Panc1 (cell line): Measurements from ENCODE around the gene POU4F3.

Experiments used
- CTCF ChIP-seq: fragments of 450-650 bp; IDR thresholded peaks from 2 replicates; pipeline ENCODE4 v1.5.1; 2017; ENCODE audit warnings: mild to moderate bottlenecking
- POLR2AphosphoS5 ChIP-seq: IDR thresholded peaks from 2 replicates; pipeline ENCODE4 v1.6.1; 2012; ENCODE audit warnings: mild to moderate bottlenecking, low read depth, low read length, moderate library complexity
- REST ChIP-seq, 2 experiments: IDR thresholded peaks; 2 replicates each; pipeline ENCODE4 v1.6.1; 2011 to 2012; ENCODE audit warnings: low read depth in 2 of 2, control low read depth in 1 of 2, low read length in 1 of 2, mild to moderate bottlenecking in 1 of 2, moderate library complexity in 1 of 2; ENCODE audit not compliant: insufficient read depth in 1 of 2
- SIN3A ChIP-seq: IDR thresholded peaks from 2 replicates; pipeline ENCODE4 v1.6.1; 2012; ENCODE audit warnings: low read depth, mild to moderate bottlenecking, low read length, moderate library complexity, borderline replicate concordance; ENCODE audit not compliant: insufficient read depth
- TCF7L2 ChIP-seq: IDR thresholded peaks from 2 replicates; pipeline ENCODE4 v1.6.1; 2011; ENCODE audit warnings: mild to moderate bottlenecking, low read depth, low read length, inconsistent platforms

DNA sequence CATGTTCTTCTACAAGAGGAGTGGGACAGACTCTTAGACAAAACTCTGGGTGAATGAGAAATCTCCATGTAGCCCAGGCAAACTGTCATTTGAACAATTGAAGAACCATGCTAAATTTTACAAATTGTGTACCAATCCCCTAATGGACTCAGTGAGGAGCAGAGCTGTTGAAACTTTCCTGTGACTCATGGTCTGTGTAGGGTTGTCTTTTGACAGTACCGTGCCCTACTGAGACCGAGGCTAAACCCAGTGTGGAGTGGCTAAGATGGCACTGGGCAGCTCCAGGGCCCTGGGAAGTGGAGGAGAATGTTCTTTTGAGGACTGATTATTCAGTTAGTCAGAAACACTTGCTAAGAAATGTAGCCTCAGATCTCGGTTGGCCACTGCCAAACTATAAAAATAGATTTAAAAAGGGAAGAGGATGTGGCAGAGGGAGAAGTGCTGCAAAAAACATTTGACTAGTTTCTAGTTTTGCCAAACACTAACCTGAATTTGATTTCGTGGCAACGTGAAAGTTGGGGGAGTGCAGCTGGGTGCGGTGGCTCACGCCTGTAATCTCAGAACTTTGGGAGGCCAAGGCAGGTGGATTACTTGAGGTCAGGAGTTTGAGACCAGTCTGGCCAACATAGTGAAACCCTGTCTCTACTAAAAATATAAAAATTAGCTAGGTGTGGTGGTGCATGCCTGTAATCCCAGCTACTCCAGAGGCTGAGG lies 24.7 kb downstream of the POU4F3 start:
- TF ChIP-seq CTCF (no peak), POLR2AphosphoS5 (no peak), TCF7L2 (no peak), REST (IDR thresholded peaks at IDR 0.05; ENCODE audit: insufficient read depth in 1 of 2, low read depth in 2 of 2, low read length in 1 of 2) (no peak), SIN3A (no peak)
